Measurements from ENCODE around the gene EFHD2. TPM values are rescaled to one million over a fixed set of nuclear protein-coding genes. Genes with fewer than 3 reads are reported as not detected.

Gene EFHD2
- total RNA-seq, 1 experiment from 2014 or later: 29.5 TPM

GRCh38 chr1:15452866-15453571 is 43.3 kb downstream of the EFHD2 start:
- no peak overlapping the region for H3K4me3 ChIP-seq (ENCODE audit: low read depth, low read length)
- Mint-ChIP-seq H3K36me3 (ENCODE audit: insufficient read depth, unreplicated experiment) (no peaks in the 10 kb centered on the region), H3K9me3 (ENCODE audit: unreplicated experiment) (no peaks in the 10 kb centered on the region), H3K4me1 (ENCODE audit: low read depth, unreplicated experiment) (peaks cover 6% of the 10 kb centered on the region), H3K27me3 (ENCODE audit: insufficient read depth, unreplicated experiment) (no peaks in the 10 kb centered on the region), H3K27ac (ENCODE audit: unreplicated experiment) (no peak overlapping the region), H3K4me3 (ENCODE audit: unreplicated experiment) (no peak overlapping the region)
- intact Hi-C loops (cut with micrococcal nuclease; ENCODE audit: unreplicated experiment): no loop called here
- TF ChIP-seq CTCF (IDR thresholded peaks at IDR 0.05; ENCODE audit: insufficient read depth in 1 of 2, low read depth in 1 of 2, low read length in 1 of 2, severe bottlenecking in 1 of 2, unreplicated experiment in 1 of 2): no peak
- no TSS peak for BruUV-seq (replicated peaks)
- POLR2A ChIA-PET: interaction anchor here (0.5 kb wide), 1 partner anchor 150 kb away, joined by 8 read pairs; no protein-coding TSS in a partner anchor
- CTCF ChIA-PET: no interaction called here
- no peak for DNase-seq
- no peaks in the 10 kb centered on the region for H3K27me3 ChIP-seq (replicated peaks; ENCODE audit: control insufficient read depth, insufficient read depth, low read length)
- no peaks in the 10 kb centered on the region for H3K9me3 ChIP-seq
- 0 out of 2 replicates have a peak, but pooled peaks cover 5% of the 10 kb centered on the region for H3K4me1 ChIP-seq
- no peaks in the 10 kb centered on the region for H3K36me3 ChIP-seq (ENCODE audit: control insufficient read depth, insufficient read depth, low read length)

GRCh38 chr1:15453734-15454133 is 44.0 kb downstream of the EFHD2 start:
- Mint-ChIP-seq H3K36me3 (ENCODE audit: insufficient read depth, unreplicated experiment) (no peaks in the 10 kb centered on the region), H3K9me3 (ENCODE audit: unreplicated experiment) (no peaks in the 10 kb centered on the region), H3K27ac (ENCODE audit: unreplicated experiment) (no peak overlapping the region), H3K4me3 (ENCODE audit: unreplicated experiment) (no peak overlapping the region), H3K4me1 (ENCODE audit: low read depth, unreplicated experiment) (peaks cover 11% of the 10 kb centered on the region), H3K27me3 (ENCODE audit: insufficient read depth, unreplicated experiment) (no peaks in the 10 kb centered on the region)
- intact Hi-C loops (cut with micrococcal nuclease; ENCODE audit: unreplicated experiment): no loop called here
- Histone ChIP-seq H3K4me3 (ENCODE audit: low read depth, low read length) (no peak overlapping the region), H3K4me1 (0 out of 2 replicates have a peak, but pooled peaks cover 5% of the 10 kb centered on the region), H3K36me3 (ENCODE audit: control insufficient read depth, insufficient read depth, low read length) (no peaks in the 10 kb centered on the region), H3K27me3 (replicated peaks; ENCODE audit: control insufficient read depth, insufficient read depth, low read length) (no peaks in the 10 kb centered on the region), H3K9me3 (no peaks in the 10 kb centered on the region)
- no peak for DNase-seq
- no TSS peak for BruUV-seq (replicated peaks)
- ChIA-PET POLR2A (interaction anchor here (0.5 kb wide), 1 partner anchor 149 kb away, joined by 8 read pairs; no protein-coding TSS in a partner anchor), CTCF (no interaction called here)
- TF ChIP-seq CTCF (IDR thresholded peaks at IDR 0.05; ENCODE audit: insufficient read depth in 1 of 2, low read depth in 1 of 2, low read length in 1 of 2, severe bottlenecking in 1 of 2, unreplicated experiment in 1 of 2): no peak

- Mint-ChIP-seq H3K36me3 (ENCODE audit: insufficient read depth, unreplicated experiment) (no peaks in the 10 kb centered on the region), H3K9me3 (ENCODE audit: unreplicated experiment) (no peaks in the 10 kb centered on the region), H3K4me3 (ENCODE audit: unreplicated experiment) (no peak overlapping the region), H3K4me1 (ENCODE audit: low read depth, unreplicated experiment) (peaks cover 11% of the 10 kb centered on the region), H3K27me3 (ENCODE audit: insufficient read depth, unreplicated experiment) (no peaks in the 10 kb centered on the region), H3K27ac (ENCODE audit: unreplicated experiment) (no peak overlapping the region)
- H3K9me3 ChIP-seq: no peaks in the 10 kb centered on the region
- 0 out of 2 replicates have a peak, but pooled peaks cover 5% of the 10 kb centered on the region for H3K4me1 ChIP-seq
- no peaks in the 10 kb centered on the region for H3K27me3 ChIP-seq (replicated peaks; ENCODE audit: control insufficient read depth, insufficient read depth, low read length)
- CTCF ChIA-PET: no interaction called here
- no TSS peak for BruUV-seq (replicated peaks)
- no peak overlapping the region for H3K4me3 ChIP-seq (ENCODE audit: low read depth, low read length)
- intact Hi-C loops (cut with micrococcal nuclease; ENCODE audit: unreplicated experiment): no loop called here
- no peak for TF ChIP-seq CTCF (IDR thresholded peaks at IDR 0.05; ENCODE audit: insufficient read depth in 1 of 2, low read depth in 1 of 2, low read length in 1 of 2, severe bottlenecking in 1 of 2, unreplicated experiment in 1 of 2)
- POLR2A ChIA-PET: no interaction called here
- H3K36me3 ChIP-seq (ENCODE audit: control insufficient read depth, insufficient read depth, low read length): no peaks in the 10 kb centered on the region
- DNase-seq: no peak
Observed at GRCh38 chr1:15454256-15454655, 44.6 kb downstream of the EFHD2 start.

Data from Caco-2 (cell line).